Right ventricle myocardium superior (tissue), 1 donor: ENCODE measurements around the gene CDH6. TPM values are rescaled to one million over a fixed set of nuclear protein-coding genes. Genes with fewer than 3 reads are reported as not detected.
A peak's percentile ranks its signal among the peaks of the same experiment; 100 is the strongest.
"Not testable (repeated sequence)": the region's sequence is repeated elsewhere in the genome, so short reads cannot be mapped to it uniquely, and the experiment has no call there.

Source experiments
- ATAC-seq: fragments of 200-7000 bp; cut with Tn5 transposase; one replicate; pipeline ENCODE4 v1.9.1; 2020; ENCODE audit warnings: mild to moderate bottlenecking; ENCODE audit not compliant: poor library complexity
- DNase-seq: peaks from one replicate; pipeline ENCODE4 v3.0.0-alpha.2; 2020
- intact Hi-C: fragments of 100-400 bp; cut with DNase I; formaldehyde crosslinking; loops from one replicate; pipeline ENCODE4 v1.11.2; 2022
- total RNA-seq: library from RNA; stranded (reverse); fragmentation: NEBNext Ultra II Directional; extraction: Animal tissue kit (Norgen Biotek cat#: 25700); gene quantifications from one replicate; pipeline ENCODE4 v1.2.1, GENCODE V29; 2021
- donor health status: DM: no; HTN: yes; CAD: no; lungs with severe emphysema.

Gene CDH6
- total RNA-seq, 1 donor from 2014 or later: 3.1 TPM

- ATAC-seq (no peak), DNase-seq (no peak)
- intact Hi-C loops: no loop called here
These were observed 161.9 kb downstream of the CDH6 start for GRCh38 chr5:31355337-31355736.

- intact Hi-C loops: no loop called here
- no peak for ATAC-seq
- DNase-seq: no peak
These were observed 163.6 kb downstream of the CDH6 start for GRCh38 chr5:31357038-31357437.

- DNase-seq: no peak
- intact Hi-C loops: no loop called here
- no peak for ATAC-seq
These were observed 166.4 kb downstream of the CDH6 start for GRCh38 chr5:31359839-31360238.

- peak; percentile 55 for ATAC-seq
- DNase-seq: no peak
- intact Hi-C loops: no loop called here
These were observed 167.7 kb downstream of the CDH6 start for GRCh38 chr5:31361234-31361633.

GRCh38 chr5:31361704-31362528 is 168.4 kb downstream of the CDH6 start:
- intact Hi-C loops, DNase-seq, ATAC-seq: not testable (repeated sequence)

GRCh38 chr5:31362529-31362900 is 169.0 kb downstream of the CDH6 start:
- no peak for ATAC-seq
- no peak for DNase-seq
- intact Hi-C loops: no loop called here

GRCh38 chr5:31362931-31363568 is 169.6 kb downstream of the CDH6 start:
- intact Hi-C loops: no loop called here
- ATAC-seq (no peak), DNase-seq (no peak)

- DNase-seq (no peak), ATAC-seq (no peak)
- intact Hi-C loops: no loop called here
These were observed 171.6 kb downstream of the CDH6 start for GRCh38 chr5:31364881-31365636.

- DNase-seq (no peak), ATAC-seq (no peak)
- intact Hi-C loops: no loop called here
These were observed 172.3 kb downstream of the CDH6 start for GRCh38 chr5:31365776-31366175.

GRCh38 chr5:31366941-31367340 is 173.5 kb downstream of the CDH6 start:
- DNase-seq: no peak
- intact Hi-C loops: no loop called here
- ATAC-seq: peak; percentile 29

- DNase-seq (no peak), ATAC-seq (no peak)
- intact Hi-C loops: no loop called here
These were observed 178.6 kb downstream of the CDH6 start for GRCh38 chr5:31372124-31372523.

GRCh38 chr5:31375999-31376720 is 182.7 kb downstream of the CDH6 start:
- ATAC-seq (no peak), DNase-seq (no peak)
- intact Hi-C loops: no loop called here

GRCh38 chr5:31377274-31377946 is 183.9 kb downstream of the CDH6 start:
- ATAC-seq: no peak
- DNase-seq: no peak
- intact Hi-C loops: no loop called here

- ATAC-seq (no peak), DNase-seq (no peak)
- intact Hi-C loops: no loop called here
These were observed 184.7 kb downstream of the CDH6 start for GRCh38 chr5:31378136-31378535.
